Left kidney (tissue), 2 donors: ENCODE measurements around the gene IMMP2L. TPM values are rescaled to one million over a fixed set of nuclear protein-coding genes. Genes with fewer than 3 reads are reported as not detected.
"Not testable (repeated sequence)": the region's sequence is repeated elsewhere in the genome, so short reads cannot be mapped to it uniquely, and the experiment has no call there.

ENCODE experiments used
- DNase-seq: peaks from one replicate; pipeline ENCODE4 v3.0.0-alpha.2; 2013
- polyA plus RNA-seq: library from polyadenylated mRNA; unstranded; fragments of 120-200 nt; gene quantifications from one replicate; pipeline ENCODE4 v1.2.1, GENCODE V29; 2013; ENCODE audit not compliant: insufficient read length

The IMMP2L gene
- polyA plus RNA-seq, 1 donor: 41.8 TPM

DNA sequence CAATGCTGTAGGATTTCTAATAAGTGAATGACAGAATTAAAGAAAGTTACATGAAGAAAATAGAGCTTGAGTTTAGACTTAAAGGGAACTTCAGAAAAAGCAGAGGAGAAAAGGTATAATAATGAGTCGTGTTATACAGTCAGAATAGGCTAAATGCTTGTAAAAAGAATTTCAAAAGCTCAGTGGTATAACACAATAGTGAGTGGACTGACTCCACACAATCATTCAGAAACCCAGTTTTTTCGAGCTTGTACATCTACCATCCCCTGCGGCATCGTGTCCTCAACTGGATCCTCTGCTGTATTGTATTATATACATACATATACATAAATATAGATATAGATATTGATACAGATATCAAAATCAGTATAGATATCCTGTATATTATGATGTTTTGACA, 52.2 kb downstream of the IMMP2L start:
- DNase-seq: no peak

DNA sequence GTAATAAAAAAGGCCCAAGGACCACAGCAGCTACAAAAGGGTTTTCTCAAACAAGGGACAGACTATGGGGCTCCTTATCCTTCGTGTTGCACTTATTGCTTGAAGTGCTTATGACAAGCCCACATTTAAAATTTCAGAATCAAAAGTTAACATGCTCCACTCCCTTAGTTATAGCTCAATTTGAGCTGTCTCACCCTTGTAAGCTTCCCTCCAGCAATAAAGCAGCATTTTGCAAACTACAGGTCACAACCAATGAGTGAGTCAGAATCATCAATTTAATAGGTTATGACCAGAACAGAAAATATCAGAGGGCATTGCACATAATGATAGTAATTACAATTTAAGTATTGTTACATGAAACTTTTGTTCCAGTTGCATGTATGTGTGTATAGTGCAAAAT, 53.0 kb downstream of the IMMP2L start:
- no peak for DNase-seq

DNA sequence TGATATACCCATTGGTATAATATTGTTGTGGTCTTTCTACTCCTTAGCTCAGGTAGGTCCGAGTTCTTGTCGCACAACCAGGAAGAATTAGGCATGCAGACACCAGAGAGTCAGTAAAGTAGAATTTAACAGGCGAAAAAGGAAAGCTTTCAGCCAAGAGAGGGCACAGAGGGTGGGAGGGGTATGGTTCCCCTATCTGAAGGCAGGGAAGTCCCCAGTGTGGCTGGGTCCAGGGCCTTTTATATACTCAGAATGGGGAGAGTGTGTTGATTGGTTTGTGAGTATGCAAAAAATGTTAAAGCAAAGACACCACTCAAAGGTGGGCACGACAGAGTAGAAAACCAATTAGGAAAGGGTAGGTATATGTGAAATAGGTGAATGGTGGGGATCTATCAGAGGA, 53.9 kb downstream of the IMMP2L start:
- no peak for DNase-seq

DNA sequence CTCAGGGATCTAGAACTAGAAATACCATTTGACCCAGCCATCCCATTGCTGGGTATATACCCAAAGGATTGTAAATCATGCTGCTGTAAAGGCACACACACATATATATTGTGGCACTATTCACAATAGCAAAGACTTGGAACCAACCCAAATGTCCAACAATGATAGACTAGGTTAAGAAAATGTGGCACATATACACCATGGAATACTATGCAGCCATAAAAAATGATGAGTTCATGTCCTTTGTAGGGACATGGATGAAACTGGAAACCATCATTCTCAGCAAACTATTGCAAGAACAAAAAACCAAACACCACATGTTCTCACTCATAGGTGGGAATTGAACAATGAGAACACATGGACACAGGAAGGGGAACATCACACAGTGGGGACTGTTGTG, 56.9 kb downstream of the IMMP2L start:
- not testable (repeated sequence) for DNase-seq

DNA sequence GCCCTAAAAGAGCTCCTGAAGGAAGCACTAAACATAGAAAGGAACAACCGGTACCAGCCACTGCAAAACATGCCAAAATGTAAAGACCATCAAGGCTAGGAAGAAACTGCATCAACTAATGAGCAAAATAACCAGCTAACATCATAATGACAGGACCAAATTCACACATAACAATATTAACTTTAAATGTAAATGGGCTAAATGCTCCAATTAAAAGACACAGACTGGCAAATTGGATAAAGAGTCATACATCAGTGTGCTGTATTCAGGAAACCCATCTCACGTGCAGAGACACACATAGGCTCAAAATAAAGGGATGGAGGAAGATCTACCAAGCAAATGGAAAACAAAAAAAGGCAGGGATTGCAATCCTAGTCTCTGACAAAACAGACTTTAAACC, 60.5 kb downstream of the IMMP2L start:
- not testable (repeated sequence) for DNase-seq

DNA sequence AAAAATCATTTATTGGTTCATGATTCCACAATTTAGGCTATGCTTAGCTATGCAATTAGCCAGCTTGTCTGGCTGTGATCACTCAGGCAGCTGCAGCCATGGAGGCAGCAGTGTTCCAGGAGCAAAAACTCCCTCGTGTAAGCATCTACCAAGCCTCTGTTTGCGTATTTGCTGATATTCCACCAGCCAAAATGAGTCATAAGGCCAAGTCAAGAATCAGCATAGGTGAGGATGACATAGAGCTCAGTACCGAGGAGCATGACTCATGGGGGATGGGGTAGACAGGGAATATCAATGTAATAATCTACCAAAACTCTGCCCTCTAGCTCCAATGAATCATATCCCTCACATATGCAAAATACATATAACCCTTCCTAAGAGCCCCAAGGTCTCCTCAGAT, 63.3 kb downstream of the IMMP2L start:
- no peak for DNase-seq

DNA sequence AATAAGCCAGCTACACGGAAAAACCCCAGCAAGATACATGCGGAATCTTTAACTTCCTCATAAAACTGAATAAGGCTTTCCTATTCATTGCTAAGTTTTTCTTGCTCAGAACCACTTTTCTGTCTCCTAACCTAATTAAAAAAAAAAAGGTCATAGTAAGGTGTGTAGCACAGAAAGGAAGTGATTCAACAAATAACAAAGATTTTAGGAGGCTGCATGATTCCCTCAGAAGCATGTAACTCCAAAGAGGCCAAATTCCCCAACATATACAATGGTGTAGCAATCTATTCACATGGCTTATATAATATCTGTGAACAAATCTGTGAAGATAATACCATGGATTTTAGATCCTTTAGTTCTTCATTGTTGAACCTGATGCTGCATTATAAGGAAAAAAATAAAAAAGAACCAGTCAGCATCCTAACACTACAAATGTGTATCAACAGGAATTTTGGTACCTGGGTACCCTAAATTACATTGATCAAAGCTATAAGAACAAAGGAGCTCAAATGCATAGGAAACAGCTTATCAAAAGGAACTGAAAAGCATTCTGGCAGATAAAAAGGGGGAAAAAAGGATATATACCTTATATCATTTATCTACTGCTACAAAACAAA, 63.8 kb downstream of the IMMP2L start:
- no peak for DNase-seq

DNA sequence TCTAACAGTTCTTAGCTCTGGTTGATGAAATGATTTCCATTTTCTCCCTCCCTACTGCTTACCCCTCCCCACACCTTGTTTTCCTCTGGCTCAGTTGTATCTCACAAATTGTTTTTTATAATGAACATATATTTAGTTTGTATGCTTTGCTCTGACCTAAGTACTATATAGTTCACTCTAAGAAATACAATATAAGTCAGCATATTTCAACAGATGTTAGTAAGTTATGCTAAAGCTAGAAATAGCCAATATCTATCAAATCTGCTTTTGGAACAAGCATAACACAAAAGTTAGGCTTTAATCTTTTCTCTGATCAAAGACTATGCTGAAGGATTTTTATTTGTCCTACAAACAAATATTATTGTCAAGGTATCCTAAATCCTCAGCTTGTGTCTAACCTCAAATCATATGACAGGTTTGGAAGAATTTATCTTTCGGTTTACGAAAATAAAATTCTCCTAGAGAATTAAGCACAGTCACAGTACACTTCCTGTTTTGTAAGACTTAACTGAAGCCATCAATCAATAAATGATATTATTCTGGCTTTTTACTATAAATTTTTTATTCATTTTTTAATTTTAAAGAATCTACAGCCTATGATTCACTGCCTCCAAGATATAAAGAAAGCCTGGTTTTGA, 67.0 kb downstream of the IMMP2L start:
- no peak for DNase-seq

DNA sequence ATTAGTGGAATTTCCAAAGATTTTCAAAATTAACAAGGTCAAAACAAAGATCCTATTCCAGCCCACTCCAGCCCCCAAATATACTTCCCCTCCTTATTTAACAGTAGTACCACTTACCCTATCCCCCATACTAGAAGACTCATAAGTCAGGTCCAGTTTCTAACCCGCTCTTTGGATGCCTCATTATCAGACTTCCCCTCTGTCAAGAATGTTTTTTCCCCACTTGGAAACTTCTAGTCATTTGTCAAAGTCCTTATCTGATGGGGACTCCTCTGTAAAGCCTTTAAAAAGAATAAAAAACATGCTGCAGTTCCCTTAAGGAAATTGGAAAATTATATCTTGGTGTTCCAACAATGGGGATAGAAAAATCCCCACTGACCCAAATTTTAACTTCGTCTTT, 70.1 kb downstream of the IMMP2L start:
- DNase-seq: no peak

DNA sequence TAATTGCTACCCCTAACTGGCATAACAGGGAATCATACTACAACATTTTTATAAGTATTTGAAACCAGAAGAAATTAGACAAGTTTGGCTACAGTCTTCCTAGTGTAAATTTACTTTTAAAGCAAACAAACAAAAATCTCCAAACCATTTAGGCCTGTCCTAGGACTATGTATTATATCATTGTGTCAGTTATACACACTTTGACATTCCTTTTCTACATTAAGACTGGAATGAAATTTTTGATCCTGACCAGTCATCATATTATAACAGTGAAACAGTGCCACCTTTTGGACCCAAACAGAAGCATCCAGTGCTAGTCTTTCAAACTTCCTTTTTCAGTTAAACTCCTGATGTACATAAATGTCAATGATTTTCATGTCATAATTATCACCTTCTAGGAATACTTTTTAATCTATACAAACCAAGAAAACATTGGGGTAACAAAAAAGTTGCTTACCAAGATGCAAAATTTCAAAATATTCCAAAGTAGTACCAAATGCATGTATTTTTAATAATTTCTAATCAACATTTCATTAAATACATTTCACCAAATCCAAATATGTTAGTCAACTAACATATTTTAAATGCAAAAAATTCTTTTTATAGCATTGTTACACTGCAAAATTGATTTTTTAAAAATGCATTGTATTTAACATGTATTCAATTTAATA, 75.7 kb downstream of the IMMP2L start:
- DNase-seq: peak; percentile 61

DNA sequence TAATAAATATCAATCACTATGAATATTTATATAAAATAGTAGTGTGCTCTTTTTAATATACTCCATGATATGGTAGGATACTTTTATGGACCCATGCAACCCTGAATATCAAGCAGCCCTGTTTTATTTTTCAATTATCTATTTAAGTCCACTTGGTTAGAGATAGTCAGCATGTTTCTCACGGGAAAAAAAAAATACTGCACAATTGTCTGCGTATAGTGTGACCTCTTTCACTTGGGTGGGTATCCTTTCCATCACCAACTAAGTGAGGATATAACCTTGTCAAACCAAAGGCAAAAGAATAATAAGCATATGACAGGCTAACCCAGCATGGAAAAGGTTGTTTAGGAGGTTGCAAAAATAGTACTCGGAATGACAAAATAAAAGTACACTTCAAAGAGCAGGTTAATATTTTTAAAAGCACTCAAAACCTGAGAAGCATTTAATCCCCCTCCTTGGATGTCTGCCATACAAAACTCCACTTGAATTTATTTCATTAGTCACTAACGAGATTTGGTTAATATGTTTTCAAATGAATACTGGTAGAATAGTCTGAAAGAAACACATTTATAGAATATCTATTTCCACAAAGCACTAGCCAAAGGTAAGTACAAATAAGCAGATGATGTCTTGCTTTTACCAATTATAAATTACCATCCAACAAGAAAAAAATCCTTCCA, 76.5 kb downstream of the IMMP2L start:
- DNase-seq: peak; percentile 2

DNA sequence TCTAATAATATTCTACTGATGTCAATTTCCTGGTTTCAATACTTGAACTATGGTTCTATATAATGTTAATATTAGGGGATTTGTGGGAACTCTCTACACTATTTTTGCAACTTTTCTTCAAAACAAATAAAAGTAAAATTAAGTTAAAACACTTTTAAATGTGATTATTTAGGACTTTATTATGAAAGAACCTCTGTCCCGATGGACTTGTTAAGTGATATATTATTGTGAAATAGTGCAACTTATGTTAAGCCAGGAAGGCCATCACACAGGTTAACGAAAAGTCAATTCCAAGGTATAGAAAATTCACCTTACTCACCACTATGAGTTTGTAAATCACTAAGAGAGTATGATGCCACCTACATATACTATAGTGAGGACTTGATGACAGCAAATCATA, 79.2 kb downstream of the IMMP2L start:
- DNase-seq: no peak

DNA sequence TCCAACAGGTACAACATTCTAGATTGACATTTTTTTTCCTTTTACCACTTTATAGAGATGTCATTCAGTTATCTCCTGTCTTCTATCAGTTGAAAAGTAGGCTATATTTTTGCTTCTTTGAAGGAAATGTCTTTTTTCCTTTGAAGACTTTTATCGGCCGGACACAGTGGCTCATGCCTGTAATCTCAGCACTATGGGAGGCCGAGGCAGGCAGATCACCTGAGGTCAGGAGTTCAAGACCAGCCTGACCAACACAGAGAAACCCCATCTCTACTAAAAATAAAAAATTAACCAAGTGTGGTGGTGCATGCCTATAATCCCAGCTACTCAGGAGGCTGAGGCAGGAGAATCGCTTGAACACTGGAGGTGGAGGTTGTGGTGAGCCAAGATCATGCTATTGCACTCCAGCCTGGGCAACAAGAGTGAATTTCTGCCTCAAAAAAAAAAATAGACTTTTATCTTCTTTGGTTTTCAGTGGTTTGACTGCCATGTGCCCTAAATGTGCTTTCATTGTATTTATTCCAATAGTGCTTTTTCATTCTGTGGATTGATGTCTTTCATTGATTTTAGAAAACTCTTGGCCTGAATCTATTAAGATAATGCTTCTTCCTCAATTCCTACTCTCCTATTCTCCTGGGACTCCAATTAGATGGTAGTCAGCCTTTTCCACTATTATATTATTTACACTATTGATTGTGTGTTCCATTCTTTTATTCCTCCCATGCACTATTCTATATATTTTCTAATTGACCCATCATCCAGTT, 84.6 kb downstream of the IMMP2L start:
- DNase-seq: no peak

DNA sequence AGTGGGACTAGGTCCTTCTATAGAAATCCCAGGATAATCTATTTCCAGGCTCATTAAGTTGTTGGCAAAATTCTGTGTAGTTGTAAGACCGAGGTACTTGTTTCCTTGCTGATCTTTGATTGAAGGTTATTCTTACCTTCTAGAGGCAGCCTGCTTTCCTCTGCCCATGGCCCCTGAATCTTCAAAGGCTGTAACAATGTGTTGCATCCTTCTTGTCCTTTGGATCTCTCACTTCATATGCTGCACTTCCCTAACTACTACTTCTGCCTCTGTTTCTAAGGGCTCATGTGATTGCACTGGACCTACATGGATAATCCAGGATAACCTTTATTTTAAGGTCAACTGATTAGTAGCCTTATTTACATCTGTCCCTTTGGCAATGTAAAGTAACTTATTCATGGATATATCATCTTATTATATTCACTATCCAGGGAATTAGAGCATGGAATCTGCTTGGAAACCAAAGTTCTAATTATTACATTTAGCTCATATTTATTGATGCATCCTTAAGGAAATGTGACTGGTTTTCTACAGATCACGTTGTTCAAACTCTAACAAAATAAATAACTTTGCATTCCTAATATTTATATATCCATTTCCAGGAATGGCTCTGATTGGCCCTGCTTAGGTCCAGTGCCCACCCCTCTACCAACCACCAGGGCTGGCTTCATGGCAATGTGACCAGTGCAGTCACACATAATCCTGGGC, 85.6 kb downstream of the IMMP2L start:
- no peak for DNase-seq

DNA sequence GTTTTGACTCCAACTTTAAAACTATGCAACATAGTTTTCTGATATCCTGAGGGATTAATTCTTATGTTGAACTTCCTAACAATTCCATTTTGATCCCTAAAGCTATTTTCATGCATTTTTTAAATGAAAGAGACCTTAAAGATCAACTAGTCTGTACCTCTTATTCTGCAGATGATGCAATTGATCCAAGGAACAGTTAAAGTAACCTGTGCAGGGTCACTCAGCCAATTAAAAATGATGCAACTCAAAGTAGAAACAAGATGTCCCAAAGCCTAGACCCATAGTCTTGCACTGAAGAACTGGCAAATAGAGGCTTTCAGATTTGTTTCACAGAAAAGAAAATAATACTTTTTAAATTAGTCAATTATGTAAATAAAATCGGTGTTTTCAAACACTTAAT, 86.3 kb downstream of the IMMP2L start:
- no peak for DNase-seq

DNA sequence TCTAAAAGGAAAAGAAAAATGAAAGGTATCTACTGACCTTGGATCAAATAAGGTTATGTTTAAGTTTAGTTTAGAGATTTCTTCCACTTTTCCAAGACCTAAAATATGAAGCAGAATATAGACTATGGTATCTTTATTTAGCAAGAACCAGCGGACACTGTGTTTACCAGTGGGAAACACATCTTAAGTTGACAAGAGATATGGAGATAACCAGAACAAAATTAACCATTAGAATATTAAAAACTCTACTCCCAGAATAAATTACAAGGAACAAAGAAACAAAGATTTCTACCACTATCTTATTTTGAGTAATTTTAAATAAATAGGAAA, 86.9 kb downstream of the IMMP2L start:
- no peak for DNase-seq

DNA sequence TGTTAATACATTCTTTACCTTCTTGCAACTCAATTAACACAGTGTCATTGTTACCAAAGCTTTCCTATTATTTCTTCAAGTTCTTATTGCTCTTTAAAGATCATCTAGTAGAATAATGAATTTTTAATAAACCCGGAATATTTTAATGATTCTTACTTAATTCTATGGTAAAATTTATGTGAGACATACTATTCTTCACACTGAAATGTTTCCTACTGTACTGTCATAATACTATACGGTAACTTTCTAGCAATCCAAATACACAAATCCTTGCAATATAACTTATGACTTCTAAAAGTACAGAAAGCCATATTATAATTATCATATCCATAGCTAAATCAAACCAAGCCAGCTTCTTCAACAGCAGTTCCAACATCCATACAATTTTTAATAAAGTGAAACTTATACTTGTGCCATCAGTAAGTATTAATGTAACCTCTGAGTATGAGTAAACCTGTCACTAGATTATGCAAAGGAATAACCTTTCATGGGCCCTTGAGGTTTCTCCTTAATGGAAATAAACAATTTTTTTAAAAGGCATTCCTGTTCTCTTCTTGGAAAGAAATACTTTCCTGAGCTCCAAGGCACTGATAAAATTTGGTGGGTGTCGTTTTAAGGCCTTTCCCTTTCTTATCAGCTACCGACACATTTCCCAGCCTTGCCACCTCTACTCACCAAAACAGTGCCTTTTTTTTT, 87.4 kb downstream of the IMMP2L start:
- DNase-seq: no peak

DNA sequence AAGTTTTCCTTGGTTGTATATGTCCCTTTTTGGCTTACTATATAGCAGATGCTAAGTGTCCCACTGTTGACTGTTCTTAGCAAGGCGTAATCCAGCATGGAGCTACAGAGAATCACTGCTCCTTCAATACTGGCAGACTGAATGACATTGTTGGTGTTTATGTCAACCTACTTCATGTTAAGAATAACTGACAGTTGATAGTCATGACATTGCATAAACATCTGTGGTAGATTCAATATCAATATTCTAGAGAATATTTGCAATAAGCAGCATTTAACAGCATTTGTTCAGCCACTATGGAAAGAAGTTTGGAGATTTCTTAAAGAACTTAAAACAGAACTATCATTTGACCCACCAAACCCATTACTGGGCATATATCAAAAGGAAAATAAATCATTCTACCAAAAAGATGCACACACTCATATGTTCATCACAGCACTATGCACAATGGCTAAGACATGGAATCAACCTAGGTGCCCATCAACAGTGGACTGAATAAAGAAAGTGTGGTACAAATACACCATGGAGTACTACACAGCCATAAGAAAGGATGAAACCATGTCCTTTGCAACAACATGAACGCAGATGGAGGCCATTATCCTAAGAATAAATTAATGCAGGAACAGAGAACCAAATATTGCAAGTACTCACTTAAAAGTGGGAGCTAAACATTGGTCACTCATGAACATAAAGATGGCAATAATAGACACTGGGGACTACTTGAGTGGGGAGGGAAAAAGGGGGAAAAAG, 88.7 kb downstream of the IMMP2L start:
- DNase-seq: no peak

DNA sequence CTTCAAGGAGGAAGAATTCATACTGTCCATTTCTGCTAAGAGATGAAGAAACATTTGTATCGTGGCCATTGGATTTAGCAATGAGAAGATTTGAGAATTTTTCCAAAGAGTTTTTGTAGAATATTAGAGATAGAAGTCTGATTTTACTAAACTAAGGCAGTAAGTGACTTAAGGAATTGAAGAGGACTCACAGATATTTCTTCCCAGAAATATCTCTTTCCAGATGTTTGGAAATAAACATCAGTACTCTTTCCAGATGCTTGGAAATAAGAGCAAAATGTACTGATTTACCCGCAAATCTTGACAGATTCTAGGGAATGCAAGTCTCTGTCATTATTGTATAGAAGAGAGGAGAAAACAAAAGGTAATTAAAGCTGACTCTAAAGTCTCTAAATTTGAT, 91.3 kb downstream of the IMMP2L start:
- DNase-seq: no peak

DNA sequence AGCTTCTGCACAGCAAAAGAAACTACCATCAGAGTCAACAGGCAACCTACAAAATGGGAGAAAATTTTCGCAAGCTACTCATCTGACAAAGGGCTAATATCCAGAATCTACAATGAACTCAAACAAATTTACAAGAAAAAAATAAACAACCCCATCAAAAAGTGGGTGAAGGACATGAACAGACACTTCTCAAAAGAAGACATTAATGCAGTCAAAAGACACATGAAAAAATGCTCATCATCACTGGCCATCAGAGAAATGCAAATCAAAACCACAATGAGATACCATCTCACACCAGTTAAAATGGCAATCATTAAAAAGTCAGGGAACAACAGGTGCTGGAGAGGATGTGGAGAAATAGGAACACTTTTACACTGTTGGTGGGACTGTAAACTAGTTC, 92.4 kb downstream of the IMMP2L start:
- DNase-seq: not testable (repeated sequence)

DNA sequence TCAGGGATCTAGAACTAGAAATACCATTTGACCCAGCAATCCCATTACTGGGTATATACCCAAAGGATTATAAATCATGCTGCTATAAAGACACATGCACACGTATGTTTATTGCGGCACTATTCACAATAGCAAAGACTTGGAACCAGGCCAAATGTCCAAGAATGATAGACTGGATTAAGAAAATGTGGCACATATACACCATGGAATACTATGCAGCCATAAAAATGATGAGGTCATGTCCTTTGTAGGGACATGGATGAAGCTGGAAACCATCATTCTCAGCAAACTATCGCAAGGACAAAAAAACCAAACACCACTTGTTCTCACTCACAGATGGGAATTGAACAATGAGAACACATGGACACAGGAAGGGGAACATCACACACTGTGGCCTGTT, 96.5 kb downstream of the IMMP2L start:
- not testable (repeated sequence) for DNase-seq
